NK-92 treated with Interleukin-12 subunit alpha and Interleukin-12 subunit beta, amount 100 ng/mL, for 24 hours (cell line): ENCODE results near the gene NBL1.

ENCODE experiments used
- DNase-seq: peaks from one replicate; lab custom pipeline; 2025; lab: John Stamatoyannopoulos, UW

Gene NBL1

GRCh38 chr1:19670787-19671186 lies 26.7 kb downstream of the NBL1 start:
- no peak for DNase-seq

DNA sequence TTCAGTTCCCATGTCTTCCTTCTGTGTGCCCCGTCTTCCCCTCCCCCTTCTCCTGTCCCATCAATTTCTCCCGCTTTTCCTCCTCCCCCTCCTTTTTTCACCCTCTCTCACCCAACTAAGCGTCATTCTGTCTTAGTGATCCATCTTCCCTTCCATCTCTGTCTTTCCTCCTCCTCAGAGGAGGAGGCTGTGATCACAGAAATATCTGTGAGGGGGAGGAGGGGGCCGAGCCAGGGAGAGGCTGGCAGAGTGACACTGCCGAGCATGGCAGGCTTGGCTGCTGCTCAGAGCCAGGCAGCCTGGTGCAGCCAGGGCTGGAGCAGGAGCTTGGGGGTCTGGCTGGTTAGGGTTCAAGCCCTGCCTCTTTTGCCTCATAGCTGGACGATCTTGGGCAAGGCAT lies 28.1 kb downstream of the NBL1 start:
- no peak for DNase-seq

DNA sequence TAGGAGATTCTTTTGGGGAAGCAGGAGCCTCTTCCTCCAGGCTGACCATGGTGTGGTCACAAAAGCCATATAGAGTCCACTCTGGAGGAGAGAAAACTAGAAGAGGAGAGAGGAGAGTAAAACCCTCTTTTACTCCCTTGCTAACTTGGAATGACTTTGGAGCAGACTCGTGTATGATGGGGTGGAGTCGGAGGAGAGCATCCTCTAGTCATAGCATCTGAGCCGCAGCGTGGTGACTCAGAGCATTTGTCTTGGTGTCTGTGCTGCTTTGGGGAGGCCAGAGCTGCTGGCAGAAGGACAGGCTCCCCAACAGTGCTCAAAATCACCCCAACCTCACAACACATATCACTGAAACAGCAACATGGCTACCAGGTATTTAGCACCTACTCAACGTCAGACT lies 31.7 kb downstream of the NBL1 start:
- DNase-seq = no peak

DNA sequence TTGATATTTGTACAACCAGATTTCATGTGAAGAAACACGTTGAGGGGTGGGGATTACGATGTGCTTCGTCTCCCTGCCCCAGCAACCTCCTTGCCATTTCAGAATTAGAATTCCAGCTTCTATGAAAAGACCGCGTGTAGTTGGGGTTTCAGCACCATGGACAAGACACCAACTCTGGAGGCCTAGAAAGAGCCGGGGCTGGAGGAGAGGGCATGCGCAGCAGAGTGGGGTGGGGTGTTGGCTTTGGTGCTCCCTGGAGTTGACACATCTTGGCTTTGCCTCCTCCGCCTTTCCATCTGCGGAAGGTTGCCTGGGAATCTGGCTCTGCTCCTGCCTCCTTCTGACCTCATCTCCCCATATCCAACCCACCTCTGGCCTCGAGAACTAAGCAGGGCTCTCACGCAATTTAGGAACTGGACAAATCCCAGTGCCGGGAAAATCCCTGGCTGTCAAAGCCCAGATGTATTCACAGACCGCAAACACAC lies 32.4 kb downstream of the NBL1 start:
- DNase-seq = no peak

DNA sequence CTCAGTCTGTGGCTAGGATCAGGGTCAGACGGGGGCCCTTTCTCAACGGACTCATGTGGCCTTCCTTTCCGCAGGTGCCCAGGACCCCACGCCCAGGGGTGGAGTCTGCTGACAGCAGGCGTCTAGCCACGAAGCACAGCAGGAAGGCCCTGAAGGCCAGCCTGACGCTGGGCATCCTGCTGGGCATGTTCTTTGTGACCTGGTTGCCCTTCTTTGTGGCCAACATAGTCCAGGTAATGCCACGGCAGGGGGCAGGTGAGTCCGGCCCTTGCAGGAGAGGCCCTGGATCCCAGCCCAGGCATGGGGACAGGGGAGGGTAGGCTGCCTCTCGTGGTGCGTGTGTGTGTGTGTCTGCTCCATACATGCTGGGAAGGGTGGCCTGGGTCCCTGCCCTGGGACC lies 34.4 kb downstream of the NBL1 start:
- DNase-seq = no peak

- DNase-seq = no peak
Measured at GRCh38 chr1:19678931-19679453, 34.9 kb downstream of the NBL1 start.

DNA sequence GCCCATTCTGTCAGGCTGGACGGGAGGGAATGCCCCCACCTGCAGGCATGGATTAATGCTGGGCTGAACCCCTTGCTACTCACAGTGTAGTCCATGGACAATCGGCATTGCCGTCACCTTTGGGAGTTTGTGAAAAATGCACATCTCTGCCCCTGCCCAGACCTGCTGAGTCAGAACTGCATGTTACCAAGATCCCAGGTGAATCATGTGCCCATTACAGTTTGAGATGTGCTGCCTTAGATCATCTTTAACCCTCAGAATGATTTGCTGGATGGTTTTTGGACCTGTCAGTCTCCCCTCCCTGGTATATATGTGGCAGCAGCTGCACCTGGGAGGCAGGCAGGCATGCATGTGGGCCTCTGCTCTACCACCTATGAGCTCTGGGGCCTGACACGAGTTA lies 35.6 kb downstream of the NBL1 start:
- DNase-seq = no peak

DNA sequence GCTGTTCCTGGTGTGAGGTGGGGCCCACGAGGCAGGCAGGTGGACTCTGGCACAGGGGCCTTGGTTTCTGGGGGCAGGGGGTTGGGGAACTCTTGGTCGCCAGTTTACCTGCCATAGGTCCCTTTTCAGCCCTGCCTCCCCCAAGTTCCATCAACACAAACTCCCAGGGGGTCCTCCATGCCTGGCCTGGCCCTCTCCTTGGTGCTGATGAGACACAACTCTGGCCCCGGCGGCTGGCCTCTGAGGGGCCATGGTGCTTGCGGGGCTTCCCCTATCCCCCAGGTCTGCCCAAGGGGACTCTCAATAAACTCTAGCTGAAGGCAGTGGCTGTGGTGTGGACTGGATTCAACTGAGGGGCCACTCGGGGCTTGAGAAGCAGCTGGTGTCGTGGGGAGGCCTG lies 36.5 kb downstream of the NBL1 start:
- no peak for DNase-seq

DNA sequence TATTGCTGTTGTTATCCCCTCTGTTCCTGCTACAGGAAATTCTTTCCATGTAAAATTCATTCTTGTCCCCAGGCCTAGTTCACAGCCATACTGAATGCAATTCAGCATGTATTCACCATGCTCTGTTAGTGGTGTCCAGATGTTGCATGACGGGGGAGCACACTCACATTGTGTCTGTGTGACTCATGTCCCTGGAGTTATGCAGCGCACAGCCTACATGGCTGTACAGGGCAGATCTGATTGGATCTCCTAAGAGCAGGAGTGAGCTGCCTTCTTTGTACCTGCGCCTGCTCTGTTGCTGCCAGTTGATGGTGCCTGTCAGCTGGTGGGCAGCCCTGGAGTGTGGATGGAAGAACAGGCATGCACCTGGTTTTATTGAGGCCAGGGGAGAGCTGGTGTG lies 38.1 kb downstream of the NBL1 start:
- no peak for DNase-seq

- no peak for DNase-seq
Measured at GRCh38 chr1:19682901-19683300, 38.8 kb downstream of the NBL1 start.

DNA sequence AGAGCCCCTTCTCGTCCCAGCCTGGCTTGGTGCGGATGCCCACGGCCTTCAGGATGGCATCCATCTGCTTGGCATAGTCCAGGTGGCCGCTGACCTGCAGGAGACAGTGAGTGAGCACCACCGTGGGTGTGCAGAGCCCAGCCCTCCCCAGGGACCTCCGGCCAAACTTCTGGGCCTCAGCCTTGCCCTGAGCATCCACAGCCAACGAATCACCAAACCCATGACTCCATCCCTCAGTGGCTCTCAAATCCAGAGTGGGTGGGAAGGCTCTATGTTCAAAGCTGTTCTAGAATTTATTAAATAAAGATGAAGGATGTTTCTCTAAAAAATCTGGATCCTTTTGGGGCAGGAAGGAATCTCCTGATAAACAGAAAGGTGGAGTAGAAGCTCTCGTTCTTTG lies 39.2 kb downstream of the NBL1 start:
- no peak for DNase-seq

- DNase-seq = no peak
Measured at GRCh38 chr1:19684677-19685076, 40.6 kb downstream of the NBL1 start.

DNA sequence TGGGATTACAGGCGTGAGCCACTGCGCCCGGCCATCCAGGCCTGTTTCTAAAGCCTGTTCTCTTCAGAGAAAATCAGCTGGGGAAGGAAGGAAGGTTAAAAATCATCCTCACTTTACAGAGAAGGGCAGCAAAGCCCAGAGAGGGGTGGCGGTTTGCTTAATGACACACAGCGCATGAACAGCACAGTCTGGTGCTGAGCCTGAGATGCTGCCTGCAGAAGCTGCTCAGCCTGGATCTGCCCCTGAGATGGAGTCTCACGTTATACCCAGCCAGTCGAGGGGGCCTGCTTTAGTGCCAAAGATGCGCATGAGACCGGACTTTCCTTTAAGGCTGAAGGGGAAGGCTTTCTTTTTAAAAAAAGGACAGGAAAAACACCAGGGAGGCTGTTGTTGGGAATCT lies 41.9 kb downstream of the NBL1 start:
- DNase-seq = no peak

DNA sequence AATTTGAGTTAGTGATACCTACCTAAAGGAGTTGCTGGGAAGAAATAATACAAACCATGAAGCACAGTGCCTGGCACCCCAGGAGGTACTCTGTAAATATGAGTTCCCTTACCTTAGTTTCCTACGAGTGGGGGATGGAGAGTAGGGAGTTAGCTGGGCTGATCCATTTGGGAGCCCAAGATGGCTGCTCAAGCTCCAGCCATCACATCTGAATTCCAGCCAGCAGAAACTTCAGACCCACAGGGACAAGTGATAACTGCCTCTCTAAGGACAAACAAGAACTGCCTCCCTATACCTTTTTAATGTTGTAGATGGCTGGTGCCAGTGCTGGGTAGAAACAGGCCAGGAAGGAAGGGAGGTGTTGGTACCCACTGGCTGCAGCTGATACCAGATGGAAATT lies 43.3 kb downstream of the NBL1 start:
- no peak for DNase-seq

GRCh38 chr1:19688041-19688842 lies 44.1 kb downstream of the NBL1 start:
- DNase-seq = no peak

GRCh38 chr1:19689085-19689757 lies 45.1 kb downstream of the NBL1 start:
- no peak for DNase-seq

- no peak for DNase-seq
Measured at GRCh38 chr1:19689856-19690255, 45.7 kb downstream of the NBL1 start.

DNA sequence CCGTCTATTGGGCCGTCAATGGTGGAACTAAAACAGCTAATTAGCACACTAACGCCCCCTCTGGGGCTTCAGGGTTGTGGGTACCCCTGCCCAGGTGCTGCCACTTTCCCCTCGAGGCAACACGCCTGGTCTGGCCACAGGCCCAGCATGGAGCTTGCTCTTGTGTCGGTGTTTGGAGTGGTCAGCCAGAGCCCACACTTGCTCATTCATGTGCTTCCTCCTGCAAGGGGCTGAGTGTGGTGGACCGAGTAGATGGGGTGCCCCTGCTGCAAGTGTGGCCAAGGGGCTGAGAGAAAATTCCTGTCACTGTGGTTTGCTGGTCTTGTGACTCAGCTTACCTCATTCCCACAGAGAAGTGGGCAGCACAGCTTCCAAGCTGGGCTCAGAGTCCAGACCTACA lies 46.2 kb downstream of the NBL1 start:
- no peak for DNase-seq

- no peak for DNase-seq
Measured at GRCh38 chr1:19694298-19694697, 50.2 kb downstream of the NBL1 start.

DNA sequence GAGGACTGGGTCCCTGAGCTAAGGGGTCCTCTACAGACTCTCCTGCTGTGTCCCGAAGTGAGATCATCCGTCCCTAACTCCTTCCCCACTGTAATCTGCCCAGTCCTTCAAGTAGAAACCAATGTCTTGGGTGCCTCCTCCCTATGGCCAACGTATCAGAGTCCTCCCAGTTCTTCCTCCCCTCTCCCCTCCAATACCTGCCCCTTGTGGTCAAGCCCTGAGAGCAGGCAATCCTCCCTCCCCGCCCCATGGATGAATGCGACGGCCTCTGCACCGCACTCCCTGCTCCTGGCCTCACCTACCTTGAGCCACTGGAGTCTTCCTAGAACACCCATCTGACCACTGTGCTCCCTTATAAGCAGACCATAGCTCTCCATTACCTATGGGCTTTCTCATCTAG lies 51.7 kb downstream of the NBL1 start:
- no peak for DNase-seq

DNA sequence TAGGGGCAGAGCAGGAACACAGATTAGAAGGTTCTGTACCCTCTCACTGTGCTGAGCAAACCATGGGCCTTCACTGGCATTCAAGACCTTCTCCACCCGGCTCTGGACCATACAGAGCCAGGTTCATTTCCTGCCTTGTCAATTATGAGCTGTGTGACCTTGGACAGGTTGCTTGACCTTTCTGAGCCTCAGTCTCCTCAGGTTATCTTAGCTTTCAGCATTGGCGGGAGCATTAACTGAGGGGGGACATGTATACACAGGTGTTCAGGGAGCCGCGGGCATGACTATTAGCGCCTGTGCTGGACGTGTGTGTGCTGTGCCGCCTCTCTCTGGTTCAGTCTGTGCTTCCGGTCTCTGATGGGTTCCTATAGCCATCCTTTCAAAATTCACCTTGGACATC lies 52.7 kb downstream of the NBL1 start:
- DNase-seq = no peak

DNA sequence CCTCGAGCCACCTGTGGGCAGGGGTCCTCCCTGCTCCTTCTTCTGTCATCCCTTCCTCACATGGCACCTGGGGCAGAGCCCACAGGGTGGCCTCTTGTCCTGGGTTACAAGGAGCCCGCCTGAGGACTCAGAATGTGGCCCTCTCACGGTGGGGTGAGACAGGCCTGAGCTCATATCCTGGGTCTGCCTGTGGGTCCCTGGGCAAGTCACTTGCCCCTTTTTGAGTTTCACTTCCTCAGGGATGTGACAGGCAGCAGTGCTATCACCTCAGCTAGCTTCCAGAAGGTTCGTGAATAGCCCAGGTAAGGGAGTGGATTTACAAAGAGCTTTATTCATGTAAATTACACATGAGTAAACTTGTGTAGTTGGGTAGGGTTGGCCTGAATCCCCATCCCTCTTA lies 54.1 kb downstream of the NBL1 start:
- DNase-seq = no peak

DNA sequence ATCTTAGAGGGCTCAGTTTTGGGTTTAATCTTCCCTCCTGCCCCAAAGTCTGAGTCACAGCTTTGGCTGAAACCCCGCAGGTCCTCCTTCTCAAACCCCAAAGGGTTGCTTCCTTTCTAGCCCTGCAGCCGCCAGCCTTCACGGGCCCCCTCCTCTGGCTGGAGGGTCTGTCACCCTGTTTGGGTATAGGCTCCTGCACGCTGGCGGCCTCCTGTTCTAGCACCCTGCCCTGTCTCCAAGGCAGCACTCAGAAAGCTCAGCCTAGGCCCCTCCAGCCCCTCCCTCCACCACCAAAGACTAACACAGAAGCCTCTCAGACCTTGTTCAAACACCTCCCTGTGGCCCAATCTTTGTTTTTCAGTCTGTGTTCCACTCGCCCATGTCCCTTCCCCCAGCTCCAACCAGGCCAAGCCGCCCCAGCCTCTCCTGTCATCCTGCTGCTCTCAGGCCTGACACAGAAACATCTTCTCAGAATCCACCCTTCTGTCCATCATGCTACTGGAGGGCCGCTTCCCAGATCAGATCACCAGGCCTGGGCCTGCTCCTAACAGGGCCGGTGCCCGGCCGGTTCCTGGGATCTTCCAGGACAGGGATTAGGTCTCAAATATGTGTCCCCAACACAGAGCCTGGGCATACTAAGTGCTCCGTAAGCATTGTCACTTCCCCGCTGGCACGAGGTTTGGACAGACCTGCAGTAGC lies 56.1 kb downstream of the NBL1 start:
- no peak for DNase-seq
